HCT116 (cell line): ENCODE results near the gene BCAR3. TPM values are rescaled to one million over a fixed set of nuclear protein-coding genes. Genes with fewer than 3 reads are reported as not detected.

Experiments
- ATAC-seq: fragments of 200-7000 bp; cut with Tn5 transposase; 2 replicates; pipeline ENCODE4 v1.9.1; 2020; ENCODE audit warnings: mild to moderate bottlenecking, moderate library complexity
- BruUV-seq: library from RNA; stranded (reverse); fragments of 400-500 nt; replicated peaks from 2 replicates; lab custom pipeline; 2021; lab: Mats Ljungman, UMichigan
- CTCF ChIA-PET: fragments of 300-600 bp; sonication (Branson Sonifier 250); formaldehyde crosslinking; loops from one replicate; lab custom pipeline; 2021; ENCODE audit warnings: antibody characterized with exemption; lab: Charles Lee
- POLR2A ChIA-PET: fragments of 300-600, 350-600 bp; sonication (Branson Sonifier 250); formaldehyde crosslinking; loops from one replicate; lab custom pipeline; 2021; ENCODE audit warnings: antibody characterized with exemption; lab: Charles Lee
- RAD21 ChIA-PET, 2 experiments: fragments of 300-600 bp; sonication (Branson Sonifier 250); formaldehyde crosslinking; loops; one replicate each; lab custom pipeline; 2023; ENCODE audit warnings: low total read pairs in 2 of 2; ENCODE audit not compliant: uncharacterized antibody in 2 of 2, unreplicated experiment in 2 of 2, low non-redundant PET in 1 of 2; lab: Charles Lee
- DNase-seq: peaks from one replicate; pipeline ENCODE4 v3.0.0-alpha.2; 2010; ENCODE audit warnings: low read depth, low spot score
- H2AFZ ChIP-seq: fragments of 200-600 bp; shearing (Covaris generic), sonication (generic); 2 replicates; pipeline ENCODE4 v1.6.1; 2017; ENCODE audit warnings: low read depth, mixed run types, mixed read lengths, antibody characterized with exemption, low read length; ENCODE audit not compliant: poor library complexity, severe bottlenecking
- H3K27ac ChIP-seq: 2 replicates; pipeline ENCODE4 v1.5.1; 2012; ENCODE audit warnings: low read depth, low read length
- H3K27me3 ChIP-seq: fragments of 200-600 bp; sonication (generic); 2 replicates; pipeline ENCODE4 v1.6.1; 2016; ENCODE audit warnings: mixed run types, low read length, mixed read lengths; ENCODE audit not compliant: insufficient read depth
- H3K36me3 ChIP-seq, 2 experiments: fragments of 200-500 bp in 1 of 2; fragments of 200-600 bp in 1 of 2; sonication (Bioruptor generic) in 1 of 2; sonication (generic) in 1 of 2; 2 replicates each; pipeline versions ENCODE4 v1.5.1 to v1.6.1; 2014 to 2016; ENCODE audit warnings: low read length in 2 of 2, inconsistent platforms in 1 of 2, mixed read lengths in 1 of 2, mixed run types in 1 of 2; ENCODE audit not compliant: insufficient read depth in 2 of 2, control insufficient read depth in 1 of 2
- H3K4me1 ChIP-seq, 2 experiments: fragments of 200-600 bp in 1 of 2; sonication (generic) in 1 of 2; 2 replicates each; pipeline versions ENCODE4 v1.5.1 to v1.6.1; 2012 to 2017; ENCODE audit warnings: low read length in 2 of 2, inconsistent platforms in 1 of 2, mild to moderate bottlenecking in 1 of 2, mixed read lengths in 1 of 2, mixed run types in 1 of 2, moderate library complexity in 1 of 2; ENCODE audit not compliant: insufficient read depth in 2 of 2, control insufficient read depth in 1 of 2
- H3K4me2 ChIP-seq: fragments of 200-600 bp; sonication (generic); 2 replicates; pipeline ENCODE4 v1.6.1; 2017; ENCODE audit warnings: mixed run types, low read length, mixed read lengths
- H3K4me3 ChIP-seq, 2 experiments: fragments of 200-600 bp in 1 of 2; sonication (generic) in 1 of 2; replicated peaks in 1 of 2; 2 replicates each; pipeline ENCODE4 v1.5.1; 2011 to 2016; ENCODE audit warnings: low read length in 2 of 2, control low read depth in 1 of 2, low read depth in 1 of 2, mild to moderate bottlenecking in 1 of 2, mixed read lengths in 1 of 2, mixed run types in 1 of 2
- H3K79me2 ChIP-seq: fragments of 200-600 bp; sonication (generic); 2 replicates; pipeline ENCODE4 v1.6.1; 2017; ENCODE audit warnings: mild to moderate bottlenecking, mixed run types, low read length, moderate library complexity, mixed read lengths; ENCODE audit not compliant: insufficient read depth
- H3K9ac ChIP-seq: fragments of 200-600 bp; sonication (generic); 2 replicates; pipeline ENCODE4 v1.6.1; 2016; ENCODE audit warnings: low read length, mixed read lengths
- H3K9me2 ChIP-seq: fragments of 200-600 bp; sonication (generic), shearing (Covaris generic); 2 replicates; pipeline ENCODE4 v1.6.1; 2017; ENCODE audit warnings: mixed run types, mild to moderate bottlenecking, moderate library complexity; ENCODE audit not compliant: insufficient read depth
- H3K9me3 ChIP-seq, 2 experiments: fragments of 200-500 bp in 1 of 2; fragments of 200-600 bp in 1 of 2; sonication (Bioruptor generic) in 1 of 2; sonication (generic) in 1 of 2; 2 replicates each; pipeline ENCODE4 v1.6.1; 2014 to 2017; ENCODE audit warnings: low read length in 2 of 2, mixed read lengths in 2 of 2, inconsistent platforms in 1 of 2, low read depth in 1 of 2, mild to moderate bottlenecking in 1 of 2, mixed run types in 1 of 2, moderate library complexity in 1 of 2; ENCODE audit not compliant: control insufficient read depth in 1 of 2, insufficient read depth in 1 of 2
- H4K20me1 ChIP-seq: fragments of 200-600 bp; sonication (generic), shearing (Covaris generic); 2 replicates; pipeline ENCODE4 v1.6.1; 2017; ENCODE audit warnings: mixed run types, mild to moderate bottlenecking, moderate library complexity; ENCODE audit not compliant: insufficient read depth
- CBX3 ChIP-seq: IDR thresholded peaks from 2 replicates; pipeline ENCODE4 v1.6.1; 2012; ENCODE audit warnings: low read depth
- CEBPB ChIP-seq: IDR thresholded peaks from 2 replicates; pipeline ENCODE4 v1.6.1; 2012; ENCODE audit warnings: low read depth
- EGR1 ChIP-seq: IDR thresholded peaks from 2 replicates; pipeline ENCODE4 v1.6.1; 2012; ENCODE audit warnings: low read depth
- ELF1 ChIP-seq: IDR thresholded peaks from 2 replicates; pipeline ENCODE4 v1.6.1; 2012; ENCODE audit warnings: low read depth, borderline replicate concordance
- EZH2 ChIP-seq: fragments of 200-600 bp; sonication (generic); IDR thresholded peaks from 2 replicates; pipeline ENCODE4 v1.6.1; 2017; ENCODE audit warnings: antibody characterized with exemption, mixed run types
- EZH2phosphoT487 ChIP-seq: fragments of 200-600 bp; IDR thresholded peaks from 2 replicates; pipeline ENCODE4 v1.6.1; 2018; ENCODE audit warnings: antibody characterized with exemption, borderline replicate concordance
- JUND ChIP-seq: IDR thresholded peaks from 2 replicates; pipeline ENCODE4 v1.6.1; 2012
- POLR2A ChIP-seq: IDR thresholded peaks from 2 replicates; pipeline ENCODE4 v1.7.0; 2011; ENCODE audit warnings: borderline replicate concordance; ENCODE audit not compliant: insufficient read depth, insufficient read length; ENCODE audit errors: extremely low read depth
- RAD21 ChIP-seq: IDR thresholded peaks from 2 replicates; pipeline ENCODE4 v1.6.1; 2012; ENCODE audit warnings: low read depth, mild to moderate bottlenecking
- SIN3A ChIP-seq: IDR thresholded peaks from 2 replicates; pipeline ENCODE4 v1.6.1; 2012; ENCODE audit warnings: low read depth
- SP1 ChIP-seq: IDR thresholded peaks from 2 replicates; pipeline ENCODE4 v1.6.1; 2012; ENCODE audit warnings: low read depth
- SRF ChIP-seq: IDR thresholded peaks from 2 replicates; pipeline ENCODE4 v1.6.1; 2012; ENCODE audit warnings: low read depth
- TCF7L2 ChIP-seq: IDR thresholded peaks from 2 replicates; pipeline ENCODE4 v1.7.0; 2011; ENCODE audit warnings: borderline replicate concordance, inconsistent platforms; ENCODE audit not compliant: insufficient read depth, insufficient read length; ENCODE audit errors: extremely low read depth
- ZFX ChIP-seq: fragments of 450-650 bp; IDR thresholded peaks from 2 replicates; pipeline ENCODE4 v1.6.1; 2017
- intact Hi-C: fragments of 100-400 bp; cut with micrococcal nuclease; formaldehyde crosslinking; loops from 2 replicates; pipeline ENCODE4 v1.10.0; 2022
- total RNA-seq: library from RNA; stranded (reverse); gene quantifications from one replicate; pipeline ENCODE4 v1.2.1, GENCODE V29; 2021; ENCODE audit not compliant: unreplicated experiment
- TF ChIP-seq, protein P1 (sequence below), 3 experiments: fragments of 200-600 bp in 1 of 3; sonication (generic) in 1 of 3; IDR thresholded peaks in 2 of 3; conservative IDR thresholded peaks in 1 of 3; 2 replicates each; pipeline ENCODE4 v1.5.1; 2012 to 2017; ENCODE audit warnings: low read depth in 2 of 3, low read length in 2 of 3, antibody characterized with exemption in 1 of 3, borderline replicate concordance in 1 of 3, control low read depth in 1 of 3, mild to moderate bottlenecking in 1 of 3, mixed read lengths in 1 of 3, mixed run types in 1 of 3, moderate library complexity in 1 of 3; ENCODE audit not compliant: insufficient read depth in 1 of 3

The BCAR3 gene
- total RNA-seq, 1 experiment from 2014 or later = 24.5 TPM

DNA sequence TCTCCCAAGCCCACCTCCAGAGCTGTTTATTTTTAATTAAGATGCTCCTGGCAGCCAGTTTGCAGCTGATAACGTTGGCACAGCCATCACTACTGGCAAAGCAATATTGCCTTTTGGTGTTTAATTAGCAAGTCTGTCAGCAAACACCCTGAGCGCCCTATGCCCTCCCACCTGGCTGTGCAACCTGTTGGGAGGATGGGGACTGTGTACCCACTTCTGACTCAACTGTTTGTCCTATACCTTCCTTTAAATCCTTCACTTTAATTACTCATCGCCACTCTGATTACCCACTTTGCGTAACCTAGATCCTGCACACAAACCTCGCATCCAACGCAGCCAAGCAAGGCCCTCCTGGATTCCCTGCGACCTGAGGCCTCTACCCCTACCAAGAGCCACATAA, 67.1 kb downstream of the BCAR3 start:
- peaks cover 5% of the 10 kb centered on the region; the same call in 1 of the 2 replicates for H4K20me1 ChIP-seq
- ChIA-PET CTCF (interaction anchor here (1.4 kb wide), 1 partner anchor 15 kb away, joined by 4 read pairs; no protein-coding TSS in a partner anchor), RAD21 (no interaction called here)
- DNase-seq = no peak
- intact Hi-C loops = no loop called here
- TF ChIP-seq SP1 (no peak), EGR1 (no peak), CBX3 (no peak), SIN3A (no peak), EZH2 (no peak)
- TF ChIP-seq, all 23 proteins: peak for 0
- Histone ChIP-seq H3K4me3 (no peak overlapping the region), H3K36me3 (no peaks in the 10 kb centered on the region; a peak in 1 of 4 replicates), H3K79me2 (peaks cover 98% of the 10 kb centered on the region), H3K27ac (peak overlapping the region; percentile 62; the same call in 1 of the 2 replicates), H3K9me3 (no peaks in the 10 kb centered on the region), H3K27me3 (no peaks in the 10 kb centered on the region), H3K9me2 (no peaks in the 10 kb centered on the region), H3K4me1 (peaks cover 40 to 62% of the 10 kb centered on the region in 2 experiments), H2AFZ (no peak overlapping the region), H3K4me2 (peak overlapping the region; percentile 62; the same call in 1 of the 2 replicates), H3K9ac (0 out of 2 replicates have a peak overlapping the region, but pooled peaks have one; percentile 36)
- POLR2A ChIA-PET = no interaction called here
- BruUV-seq = no TSS peak
- ATAC-seq = no peak

DNA sequence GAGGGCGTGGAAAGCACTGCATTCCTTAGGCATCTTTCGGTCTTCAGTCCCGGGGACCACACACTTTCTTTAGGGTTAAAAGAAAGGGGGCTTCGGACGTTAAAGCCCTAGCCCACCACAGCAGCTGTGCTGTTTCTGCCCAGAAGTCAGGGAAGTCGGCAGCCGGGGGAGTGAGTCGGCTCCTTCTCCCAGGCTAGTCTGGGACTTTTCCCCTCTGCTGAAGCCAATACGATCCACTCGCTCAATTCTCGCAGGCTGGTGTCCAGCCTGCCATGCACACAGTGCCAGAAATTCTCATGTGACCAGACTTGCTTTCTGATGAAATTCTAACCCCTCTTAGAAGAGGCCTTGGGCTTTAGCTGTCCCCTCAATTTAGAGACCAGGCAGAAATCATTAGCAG, 67.7 kb downstream of the BCAR3 start:
- Histone ChIP-seq H3K9me2 (no peaks in the 10 kb centered on the region), H3K9ac (no peak overlapping the region), H3K4me2 (no peak overlapping the region), H3K9me3 (no peaks in the 10 kb centered on the region), H3K4me1 (peaks cover 40 to 59% of the 10 kb centered on the region in 2 experiments), H3K36me3 (no peaks in the 10 kb centered on the region; a peak in 1 of 4 replicates), H3K27me3 (no peaks in the 10 kb centered on the region), H4K20me1 (peaks cover 7% of the 10 kb centered on the region; the same call in 1 of the 2 replicates), H3K4me3 (no peak overlapping the region), H2AFZ (no peak overlapping the region), H3K79me2 (peaks cover 99% of the 10 kb centered on the region), H3K27ac (no peak overlapping the region)
- intact Hi-C loops = no loop called here
- TF ChIP-seq ELF1 (no peak), EGR1 (no peak), EZH2phosphoT487 (no peak), TCF7L2 (no peak), RAD21 (no peak), JUND (no peak), CBX3 (no peak), SIN3A (no peak), CEBPB (no peak), SRF (no peak), POLR2A (no peak), ZFX (no peak)
- TF ChIP-seq, protein P1, sequence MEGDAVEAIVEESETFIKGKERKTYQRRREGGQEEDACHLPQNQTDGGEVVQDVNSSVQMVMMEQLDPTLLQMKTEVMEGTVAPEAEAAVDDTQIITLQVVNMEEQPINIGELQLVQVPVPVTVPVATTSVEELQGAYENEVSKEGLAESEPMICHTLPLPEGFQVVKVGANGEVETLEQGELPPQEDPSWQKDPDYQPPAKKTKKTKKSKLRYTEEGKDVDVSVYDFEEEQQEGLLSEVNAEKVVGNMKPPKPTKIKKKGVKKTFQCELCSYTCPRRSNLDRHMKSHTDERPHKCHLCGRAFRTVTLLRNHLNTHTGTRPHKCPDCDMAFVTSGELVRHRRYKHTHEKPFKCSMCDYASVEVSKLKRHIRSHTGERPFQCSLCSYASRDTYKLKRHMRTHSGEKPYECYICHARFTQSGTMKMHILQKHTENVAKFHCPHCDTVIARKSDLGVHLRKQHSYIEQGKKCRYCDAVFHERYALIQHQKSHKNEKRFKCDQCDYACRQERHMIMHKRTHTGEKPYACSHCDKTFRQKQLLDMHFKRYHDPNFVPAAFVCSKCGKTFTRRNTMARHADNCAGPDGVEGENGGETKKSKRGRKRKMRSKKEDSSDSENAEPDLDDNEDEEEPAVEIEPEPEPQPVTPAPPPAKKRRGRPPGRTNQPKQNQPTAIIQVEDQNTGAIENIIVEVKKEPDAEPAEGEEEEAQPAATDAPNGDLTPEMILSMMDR (IDR thresholded peaks at IDR 0.05 in 2 of 3, conservative IDR thresholded peaks at IDR 0.05 in 1 of 3; ENCODE audit: borderline replicate concordance in 1 of 3, insufficient read depth in 1 of 3, low read depth in 2 of 3, low read length in 2 of 3) = no peak
- ATAC-seq (no peak), DNase-seq (no peak)
- POLR2A ChIA-PET = no interaction called here
- RAD21 ChIA-PET = no interaction called here
- BruUV-seq = no TSS peak
- CTCF ChIA-PET = no interaction called here
